K562 (cell line): Measurements from ENCODE around the gene ELP5. TPM values are rescaled to one million over a fixed set of nuclear protein-coding genes. Genes with fewer than 3 reads are reported as not detected.

ENCODE experiments used
- ATAC-seq: fragments of 200-7000 bp; cut with Tn5 transposase; 3 replicates; pipeline ENCODE4 v1.9.1; 2020; ENCODE audit warnings: moderate library complexity
- BruUV-seq: library from RNA; stranded (reverse); fragments of 400-500 nt; replicated peaks from 2 replicates; lab custom pipeline; 2021; lab: Mats Ljungman, UMichigan
- CTCF ChIA-PET: fragments of 300-600 bp; formaldehyde crosslinking; extraction: SDS; loops from one replicate; lab custom pipeline; 2021; ENCODE audit warnings: low intra/inter-chr PET ratio; lab: Yijun Ruan, JAX
- POLR2A ChIA-PET: fragments of 300-600, 350-650 bp; sonication (Branson Sonifier 250); formaldehyde crosslinking; extraction: SDS; loops from one replicate; lab custom pipeline; 2021; ENCODE audit warnings: antibody characterized with exemption, inconsistent platforms; lab: Yijun Ruan, JAX
- DNase-seq, 4 experiments: peaks; one replicate each; pipeline versions ENCODE4 v3.0.0 to v3.0.0-alpha.2; 2011 to 2018; ENCODE audit warnings: low spot score in 3 of 4, mixed read lengths in 3 of 4; ENCODE audit errors: extremely low read depth in 1 of 4
- FAIRE-seq: peaks from 2 replicates; lab custom pipeline; 2011; peaks lifted over from hg19 to GRCh38; lab: Jason Lieb, UNC
- H2AFZ ChIP-seq: 2 replicates; pipeline ENCODE4 v1.6.0; 2011; ENCODE audit warnings: low read depth, low read length, control low read depth, inconsistent platforms
- H3K27ac ChIP-seq: fragments of 200-600 bp; 3 replicates; pipeline ENCODE4 v1.8.0; 2011; ENCODE audit warnings: low read depth, mild to moderate bottlenecking, control low read depth, inconsistent platforms, low read length, moderate library complexity, mixed read lengths; ENCODE audit errors: extremely low read depth
- H3K27me3 ChIP-seq, 2 experiments: fragments of 300-600 bp in 1 of 2; 2 replicates in 1 of 2; 3 replicates in 1 of 2; pipeline versions ENCODE4 v1.6.0 to v1.8.0; 2011; ENCODE audit warnings: inconsistent platforms in 2 of 2, low read length in 2 of 2, mild to moderate bottlenecking in 1 of 2, mixed read lengths in 1 of 2, moderate library complexity in 1 of 2; ENCODE audit not compliant: control insufficient read depth in 2 of 2, insufficient read depth in 2 of 2
- H3K36me3 ChIP-seq: fragments of 300-600 bp; 3 replicates; pipeline ENCODE4 v1.8.0; 2011; ENCODE audit warnings: mild to moderate bottlenecking, low read length, inconsistent platforms; ENCODE audit not compliant: control insufficient read depth, insufficient read depth
- H3K4me1 ChIP-seq, 2 experiments: fragments of 200-600 bp in 1 of 2; replicated peaks in 1 of 2; 2 replicates in 1 of 2; 3 replicates in 1 of 2; pipeline versions ENCODE4 v1.5.1 to v1.8.0; 2011; ENCODE audit warnings: inconsistent platforms in 2 of 2, low read length in 2 of 2, mild to moderate bottlenecking in 1 of 2, mixed read lengths in 1 of 2, moderate library complexity in 1 of 2; ENCODE audit not compliant: control insufficient read depth in 2 of 2, insufficient read depth in 2 of 2
- H3K4me2 ChIP-seq: 2 replicates; pipeline ENCODE4 v1.6.1; 2011; ENCODE audit warnings: low read length, control low read depth, inconsistent platforms, mixed read lengths; ENCODE audit not compliant: insufficient read depth
- H3K4me3 ChIP-seq: fragments of 200-600 bp; sonication (generic), shearing (Covaris generic); 2 replicates; pipeline ENCODE4 v1.5.1; 2016; ENCODE audit warnings: control low read depth, inconsistent platforms
- H3K79me2 ChIP-seq: fragments of 200-600 bp; 3 replicates; pipeline ENCODE4 v1.8.0; 2011; ENCODE audit warnings: low read length, inconsistent platforms; ENCODE audit not compliant: control insufficient read depth, insufficient read depth
- H3K9ac ChIP-seq, 2 experiments: 2 replicates each; pipeline versions ENCODE4 v1.6.0 to v1.6.1; 2011; ENCODE audit warnings: low read depth in 2 of 2, low read length in 2 of 2, control low read depth in 1 of 2, inconsistent platforms in 1 of 2, mild to moderate bottlenecking in 1 of 2, mixed read lengths in 1 of 2; ENCODE audit not compliant: insufficient read depth in 1 of 2
- H3K9me1 ChIP-seq: one replicate; pipeline ENCODE4 v1.6.0; 2011; ENCODE audit warnings: inconsistent platforms, mild to moderate bottlenecking, low read length, moderate library complexity; ENCODE audit not compliant: control insufficient read depth, insufficient read depth
- H3K9me3 ChIP-seq: replicated peaks from 2 replicates; pipeline ENCODE4 v1.5.1; 2011; ENCODE audit warnings: low read depth, low read length, inconsistent platforms; ENCODE audit not compliant: control insufficient read depth, insufficient read depth
- H4K20me1 ChIP-seq: replicated peaks from 2 replicates; pipeline ENCODE4 v1.6.1; 2011; ENCODE audit warnings: low read length, inconsistent platforms, mixed read lengths; ENCODE audit not compliant: control insufficient read depth, insufficient read depth
- ATF7 ChIP-seq: fragments of 450-650 bp; IDR thresholded peaks from 2 replicates; pipeline ENCODE4 v1.7.1; 2014; ENCODE audit warnings: mild to moderate bottlenecking, moderate library complexity
- ELK1 ChIP-seq: sonication (generic); formaldehyde crosslinking; IDR thresholded peaks from 2 replicates; pipeline ENCODE4 v1.8.1; 2022; ENCODE audit warnings: missing genetic modification reagents
- FOXA3 ChIP-seq, 2 experiments: fragments of 450-650 bp in 1 of 2; sonication (generic) in 1 of 2; formaldehyde crosslinking; IDR thresholded peaks in 1 of 2; conservative IDR thresholded peaks in 1 of 2; 2 replicates each; pipeline versions ENCODE4 v1.4.0 to v1.8.0; 2020 to 2022; ENCODE audit warnings: mild to moderate bottlenecking in 2 of 2, missing genetic modification reagents in 1 of 2
- HLTF ChIP-seq: fragments of 450-650 bp; IDR thresholded peaks from 2 replicates; pipeline ENCODE4 v1.6.1; 2016
- HMGXB4 ChIP-seq: sonication (generic); formaldehyde crosslinking; IDR thresholded peaks from 2 replicates; pipeline ENCODE4 v1.8.1; 2023; ENCODE audit warnings: mild to moderate bottlenecking, missing genetic modification reagents
- MEIS2 ChIP-seq: fragments of 450-650 bp; IDR thresholded peaks from 2 replicates; pipeline ENCODE4 v1.6.1; 2014; ENCODE audit warnings: mild to moderate bottlenecking; ENCODE audit not compliant: partially characterized antibody
- SETDB1 ChIP-seq: IDR thresholded peaks from one replicate; pipeline ENCODE4 v1.6.1; 2012; ENCODE audit warnings: low read length, control low read depth, inconsistent platforms
- SFPQ ChIP-seq: fragments of 200-400 bp; formaldehyde crosslinking; IDR thresholded peaks from 2 replicates; pipeline ENCODE4 v1.6.1; 2017; ENCODE audit warnings: mild to moderate bottlenecking, low read depth, low read length, moderate library complexity
- SIX5 ChIP-seq, 2 experiments: IDR thresholded peaks; 2 replicates each; pipeline ENCODE4 v1.6.1; 2011; ENCODE audit warnings: low read length in 2 of 2, borderline replicate concordance in 1 of 2, low read depth in 1 of 2, mild to moderate bottlenecking in 1 of 2, moderate library complexity in 1 of 2; ENCODE audit not compliant: insufficient read depth in 1 of 2
- SP2 ChIP-seq: IDR thresholded peaks from 2 replicates; pipeline ENCODE4 v1.6.1; 2011; ENCODE audit warnings: mild to moderate bottlenecking, low read depth, low read length, moderate library complexity; ENCODE audit not compliant: poor library complexity, severe bottlenecking; ENCODE audit errors: extremely low read depth
- SREBF2 ChIP-seq: sonication (generic); formaldehyde crosslinking; IDR thresholded peaks from 2 replicates; pipeline ENCODE4 v1.4.0; 2020; ENCODE audit warnings: mild to moderate bottlenecking, missing genetic modification reagents
- U2AF2 ChIP-seq: fragments of 200-400 bp; formaldehyde crosslinking; optimal IDR thresholded peaks from 2 replicates; pipeline ENCODE3; 2017; ENCODE audit warnings: low read depth, mild to moderate bottlenecking, low read length
- ZNF217 ChIP-seq: sonication (generic); formaldehyde crosslinking; IDR thresholded peaks from 2 replicates; pipeline ENCODE4 v1.8.0; 2022; ENCODE audit warnings: mild to moderate bottlenecking, missing genetic modification reagents
- ZNF445 ChIP-seq: fragments of 250-450 bp; sonication (Bioruptor Pico); IDR thresholded peaks from 2 replicates; pipeline ENCODE4 v1.4.0; 2020; ENCODE audit warnings: low read depth, mild to moderate bottlenecking, moderate library complexity
- WGBS: fragments of 100-300 bp; shearing (Covaris generic); methylation state at CpG from one replicate; pipeline ENCODE4 v1.1.6; 2016; ENCODE audit warnings: low coverage, mixed read lengths; ENCODE audit not compliant: insufficient coverage; ENCODE audit errors: missing lambda C conversion rate; 5-methylcytosine and 5-hydroxymethylcytosine counted together
- in situ Hi-C: fragments of 300-500 bp; cut with MboI; formaldehyde crosslinking; loops from 4 replicates; pipeline ENCODE4 v1.15.0; 2018; ENCODE audit warnings: inconsistent platforms, mixed read lengths
- intact Hi-C: fragments of 100-400 bp; cut with micrococcal nuclease; formaldehyde crosslinking; loops from 2 replicates; pipeline ENCODE4 v1.14.2; 2022
- polyA plus RNA-seq, 8 experiments: library from polyadenylated mRNA; depleted of rRNA in 4 of 8; stranded (reverse) in 5 of 8; unstranded in 3 of 8; fragments of >200 nt; fragmentation: Nextera tagmentation in 2 of 8; fragmentation: Illumina TruSeq in 1 of 8; extraction: Ambion mirVana in 2 of 8; extraction: Trizol in 1 of 8; gene quantifications; 2 replicates each; pipeline versions ENCODE4 v1.2.1 to v1.2.3, GENCODE V29; 2011 to 2014; ENCODE audit warnings: inconsistent platforms in 1 of 8, missing spikeins in 1 of 8
- total RNA-seq, 7 experiments: library from RNA; depleted of rRNA in 6 of 7; stranded (reverse); fragments of >200 nt in 6 of 7; fragmentation: Illumina TruSeq in 2 of 7; extraction: Trizol in 2 of 7; gene quantifications; 2 replicates each; pipeline versions ENCODE4 v1.2.1 to v1.2.3, GENCODE V29; 2011 to 2021; ENCODE audit warnings: low replicate concordance in 1 of 7

The ELP5 gene
- total and polyA plus RNA-seq, 9 of the 15 experiments (the other 6 are each of a cell fraction or from before 2014, with no cell fraction given), result 25.7 to 77.9 (median 52.9) TPM

GRCh38 chr17:7292194-7292593 lies 40.2 kb downstream of the ELP5 start:
- intact Hi-C loops, result no loop called here

GRCh38 chr17:7292729-7293128 lies 40.7 kb downstream of the ELP5 start:
- Histone ChIP-seq H4K20me1 (no peaks in the 10 kb centered on the region), H3K27ac (no peak overlapping the region), H3K4me2 (no peak overlapping the region), H3K9me3 (no peaks in the 10 kb centered on the region), H2AFZ (no peak overlapping the region), H3K4me1 (peaks cover 17 to 53% of the 10 kb centered on the region in 2 experiments), H3K4me3 (no peak overlapping the region), H3K36me3 (no peaks in the 10 kb centered on the region), H3K9ac (peak overlapping the region in 1 of 2 experiments; percentile 59; a peak in 3 of 4 replicates), H3K27me3 (no peaks in the 10 kb centered on the region), H3K9me1 (no peaks in the 10 kb centered on the region), H3K79me2 (no peaks in the 10 kb centered on the region)
- 12% methylated on average over 3 of the region's 6 CpGs for WGBS
- BruUV-seq, result no TSS peak
- intact Hi-C loops, result no loop called here
- FAIRE-seq, result no peak
- ChIA-PET POLR2A (no interaction called here), CTCF (no interaction called here)
- in situ Hi-C loops, result no loop called here
- no peak for ATAC-seq
- no peak for DNase-seq
- TF ChIP-seq ELK1, result no peak
- TF ChIP-seq HMGXB4 (CRISPR knock-in tag), result no peak
- no peak for TF ChIP-seq U2AF2
- TF ChIP-seq SFPQ, result no peak
- no peak for TF ChIP-seq SP2
- no peak for TF ChIP-seq SETDB1
- TF ChIP-seq MEIS2, result no peak

More at GRCh38 chr17:7292194-7292593, 40.2 kb downstream of the ELP5 start:
- no peaks in the 10 kb centered on the region for H4K20me1 ChIP-seq
- ATAC-seq, result no peak
- BruUV-seq, result no TSS peak
- ChIA-PET POLR2A (no interaction called here), CTCF (no interaction called here)
- WGBS, result 20% methylated on average over 2 of the region's 2 CpGs
- H3K9me1 ChIP-seq, result no peaks in the 10 kb centered on the region
- FAIRE-seq, result no peak
- H3K27ac ChIP-seq, result no peak overlapping the region
- H2AFZ ChIP-seq, result no peak overlapping the region
- DNase-seq, result no peak
- H3K36me3 ChIP-seq, result no peaks in the 10 kb centered on the region
- TF ChIP-seq HLTF (no peak), SREBF2 (CRISPR knock-in tag) (no peak), ZNF217 (CRISPR knock-in tag) (no peak), ZNF445 (CRISPR knock-in tag) (no peak), FOXA3 (CRISPR knock-in tag; conservative IDR thresholded peaks at IDR 0.05 in 1 of 2, IDR thresholded peaks at IDR 0.05 in 1 of 2) (no peak), SIX5 (IDR thresholded peaks at IDR 0.05; ENCODE audit: borderline replicate concordance in 1 of 2, insufficient read depth in 1 of 2, low read depth in 1 of 2, low read length in 2 of 2) (no peak), ATF7 (no peak)
- H3K79me2 ChIP-seq, result no peaks in the 10 kb centered on the region
- H3K4me2 ChIP-seq, result no peak overlapping the region
- H3K9ac ChIP-seq, result no peak overlapping the region; a peak in 1 of 4 replicates
- no peaks in the 10 kb centered on the region for H3K9me3 ChIP-seq
- in situ Hi-C loops, result no loop called here
- no peak overlapping the region for H3K4me3 ChIP-seq
- H3K4me1 ChIP-seq, result peaks cover 17 to 53% of the 10 kb centered on the region in 2 experiments
- H3K27me3 ChIP-seq, result no peaks in the 10 kb centered on the region
